Ectodermal cell (in vitro differentiated cells): Measurements from ENCODE around the gene DMXL1.

Experiments used
- H3K27ac ChIP-seq: 2 replicates; pipeline ENCODE4 v1.7.0; 2013; ENCODE audit warnings: mild to moderate bottlenecking, low read depth, low read length; ENCODE audit not compliant: insufficient read depth, poor library complexity, severe bottlenecking
- H3K27me3 ChIP-seq: 2 replicates; pipeline ENCODE4 v1.7.0; 2013; ENCODE audit warnings: mild to moderate bottlenecking, low read length; ENCODE audit not compliant: insufficient read depth, control insufficient read depth, poor library complexity, severe bottlenecking
- H3K36me3 ChIP-seq: one replicate; pipeline ENCODE4 v1.7.0; 2013; ENCODE audit warnings: low read length; ENCODE audit not compliant: control insufficient read depth, insufficient read depth
- H3K4me1 ChIP-seq: one replicate; pipeline ENCODE4 v1.7.0; 2013; ENCODE audit warnings: low read length; ENCODE audit not compliant: control insufficient read depth, insufficient read depth
- H3K4me3 ChIP-seq: 2 replicates; pipeline ENCODE4 v1.7.0; 2013; ENCODE audit warnings: low read depth, low read length, control low read depth; ENCODE audit not compliant: insufficient read depth
- H3K9me3 ChIP-seq: 2 replicates; pipeline ENCODE4 v1.7.0; 2013; ENCODE audit warnings: mild to moderate bottlenecking, low read length, moderate library complexity; ENCODE audit not compliant: control insufficient read depth
- WGBS, 2 experiments: methylation state at CpG; one replicate each; pipeline ENCODE4 v1.1.7; 2013; ENCODE audit warnings: missing lambda C conversion rate in 2 of 2; 5-methylcytosine and 5-hydroxymethylcytosine counted together

DMXL1 gene

DNA sequence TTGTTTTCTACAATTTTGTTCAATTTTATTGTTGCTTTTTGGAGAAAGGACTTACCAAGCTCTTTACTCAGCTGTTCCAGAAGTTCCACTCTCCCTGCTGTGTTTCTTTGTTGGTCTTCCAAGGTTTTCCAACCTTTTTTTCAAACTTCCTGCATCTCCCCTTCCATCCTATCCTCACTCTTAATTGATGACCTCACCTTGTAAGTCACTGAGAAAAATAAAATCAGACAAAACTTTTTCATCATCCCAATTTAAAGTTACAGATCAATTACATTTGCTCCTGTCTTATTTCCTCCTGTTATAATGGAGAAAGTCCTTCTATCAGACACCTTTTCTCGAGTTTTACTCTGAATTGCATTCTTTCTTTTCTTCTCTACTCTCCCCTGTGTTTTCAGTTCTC lies 121.1 kb downstream of the DMXL1 start:
- Histone ChIP-seq H3K36me3 (no peaks in the 10 kb centered on the region), H3K4me1 (no peaks in the 10 kb centered on the region), H3K27ac (no peak overlapping the region), H3K9me3 (no peaks in the 10 kb centered on the region), H3K27me3 (no peaks in the 10 kb centered on the region), H3K4me3 (no peak overlapping the region)
- WGBS, 2 experiments = 86 to 88% methylated on average over 1 of the region's 1 CpG

DNA sequence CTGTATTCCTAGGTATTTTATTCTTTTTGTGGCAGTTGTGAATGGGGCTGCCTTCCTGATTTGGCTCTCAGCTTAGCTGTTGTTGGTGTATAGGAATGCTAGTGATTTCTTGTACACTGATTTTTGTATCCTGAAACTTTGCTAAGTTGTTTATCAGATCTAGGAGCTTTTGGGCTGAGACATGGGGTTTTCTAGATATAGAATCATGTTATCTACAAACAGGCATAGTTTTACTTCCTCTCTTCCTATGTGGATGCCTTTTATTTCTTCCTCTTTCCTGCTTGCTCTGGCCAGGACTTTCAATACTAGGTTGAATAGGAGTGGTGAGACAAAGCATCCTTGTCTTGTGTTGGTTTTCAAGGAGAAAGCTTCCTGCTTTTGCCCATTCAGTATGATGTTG lies 129.9 kb downstream of the DMXL1 start:
- Histone ChIP-seq H3K27ac (no peak overlapping the region), H3K36me3 (peaks cover 3% of the 10 kb centered on the region)

DNA sequence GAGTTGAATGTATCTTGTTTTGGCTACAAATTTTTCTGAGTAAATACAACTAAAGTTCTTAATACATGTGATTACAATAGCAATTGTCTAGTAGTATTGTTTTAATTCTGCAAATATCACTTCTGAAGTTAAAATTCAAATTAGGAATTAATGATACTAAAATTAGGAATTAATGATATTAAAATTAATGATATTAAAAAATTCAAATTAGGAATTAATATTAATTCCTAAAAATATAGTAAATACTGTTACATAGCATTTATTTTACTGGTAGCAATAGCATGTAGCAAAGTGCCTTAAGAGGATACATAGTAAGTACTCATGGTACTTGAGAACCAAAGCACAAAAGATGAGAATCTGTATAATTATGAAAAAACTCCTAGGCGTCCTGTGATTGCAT lies 136.2 kb downstream of the DMXL1 start:
- Histone ChIP-seq H3K4me3 (no peak overlapping the region), H3K36me3 (no peaks in the 10 kb centered on the region), H3K9me3 (no peaks in the 10 kb centered on the region), H3K4me1 (no peaks in the 10 kb centered on the region), H3K27ac (no peak overlapping the region), H3K27me3 (no peaks in the 10 kb centered on the region)
- WGBS, 2 experiments = 80% methylated on average over 1 of the region's 1 CpG; no CpG with 5 or more reads in 1 of the 2 experiments

More for the DNA sequence above, 129.9 kb downstream of the DMXL1 start:
- Histone ChIP-seq H3K27me3 (no peaks in the 10 kb centered on the region), H3K9me3 (no peaks in the 10 kb centered on the region), H3K4me3 (no peak overlapping the region), H3K4me1 (no peaks in the 10 kb centered on the region)

DNA sequence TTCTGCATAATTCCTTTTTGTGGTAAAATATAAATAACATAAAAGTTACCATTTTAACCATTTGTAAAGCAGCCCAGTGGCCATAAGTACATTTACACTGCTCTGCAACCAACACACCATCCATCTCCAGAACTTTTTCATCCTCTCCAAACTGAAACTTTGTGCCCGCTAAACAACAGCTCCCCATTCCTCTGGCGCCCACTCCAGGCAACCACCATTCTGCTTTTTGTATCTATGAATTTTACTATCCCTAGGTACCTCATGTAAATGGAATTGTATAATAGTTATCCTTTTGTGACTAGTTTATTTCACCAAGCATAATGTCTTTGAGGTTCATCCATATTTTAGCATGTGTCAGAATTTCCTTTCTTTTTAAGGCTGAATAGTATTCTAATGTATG lies 141.1 kb downstream of the DMXL1 start:
- no peaks in the 10 kb centered on the region for H3K4me1 ChIP-seq
- no peaks in the 10 kb centered on the region for H3K9me3 ChIP-seq
- no peak overlapping the region for H3K4me3 ChIP-seq
- no peak overlapping the region for H3K27ac ChIP-seq
- WGBS, 2 experiments = 86 to 98% methylated on average over 2 of the region's 2 CpGs
- H3K36me3 ChIP-seq = no peaks in the 10 kb centered on the region
- H3K27me3 ChIP-seq = no peaks in the 10 kb centered on the region

DNA sequence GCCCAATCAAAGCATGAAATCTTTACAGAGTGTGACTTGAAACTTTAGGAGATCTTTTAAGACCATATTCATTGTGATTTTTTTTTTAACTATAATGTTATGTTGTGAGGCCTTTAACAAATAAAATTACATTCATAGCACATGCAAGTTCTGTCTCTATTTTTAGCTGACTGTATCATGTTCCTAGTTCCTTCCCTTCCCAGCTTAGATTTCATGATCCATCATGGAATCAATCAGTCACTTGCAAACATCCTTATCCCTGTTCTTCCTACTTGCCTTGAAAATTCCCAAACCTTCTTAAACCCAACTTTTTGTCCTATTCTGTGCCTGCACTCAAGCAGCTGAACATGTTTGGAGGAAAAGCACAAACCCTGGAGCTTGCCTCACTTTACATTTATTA lies 141.8 kb downstream of the DMXL1 start:
- H3K27me3 ChIP-seq = no peaks in the 10 kb centered on the region
- H3K36me3 ChIP-seq = no peaks in the 10 kb centered on the region
- no peak overlapping the region for H3K27ac ChIP-seq
- no peak overlapping the region for H3K4me3 ChIP-seq
- no peaks in the 10 kb centered on the region for H3K9me3 ChIP-seq
- H3K4me1 ChIP-seq = no peaks in the 10 kb centered on the region

DNA sequence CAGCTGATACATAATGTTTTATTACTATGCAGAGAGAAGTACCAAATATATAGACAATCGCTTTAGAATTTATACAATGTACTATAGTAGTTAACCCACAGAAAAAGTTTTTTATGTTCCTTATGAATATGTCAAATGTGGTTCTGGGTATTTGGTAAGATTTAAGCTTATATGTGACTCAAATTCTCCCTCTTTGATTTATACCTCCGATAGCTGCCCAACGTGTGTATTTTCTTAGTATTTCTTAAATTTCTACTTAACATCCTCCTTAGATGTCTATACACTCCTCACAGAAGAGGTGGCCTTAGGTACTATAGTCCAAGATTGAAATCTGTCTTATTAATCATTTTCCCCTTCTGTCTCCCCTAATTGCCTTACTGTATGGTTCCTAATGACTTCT lies 146.3 kb downstream of the DMXL1 start:
- Histone ChIP-seq H3K4me1 (no peaks in the 10 kb centered on the region), H3K9me3 (no peaks in the 10 kb centered on the region), H3K36me3 (no peaks in the 10 kb centered on the region), H3K27ac (no peak overlapping the region), H3K4me3 (no peak overlapping the region), H3K27me3 (no peaks in the 10 kb centered on the region)
- 94 to 100% methylated on average over 2 to 3 of the region's 3 CpGs for WGBS, 2 experiments

DNA sequence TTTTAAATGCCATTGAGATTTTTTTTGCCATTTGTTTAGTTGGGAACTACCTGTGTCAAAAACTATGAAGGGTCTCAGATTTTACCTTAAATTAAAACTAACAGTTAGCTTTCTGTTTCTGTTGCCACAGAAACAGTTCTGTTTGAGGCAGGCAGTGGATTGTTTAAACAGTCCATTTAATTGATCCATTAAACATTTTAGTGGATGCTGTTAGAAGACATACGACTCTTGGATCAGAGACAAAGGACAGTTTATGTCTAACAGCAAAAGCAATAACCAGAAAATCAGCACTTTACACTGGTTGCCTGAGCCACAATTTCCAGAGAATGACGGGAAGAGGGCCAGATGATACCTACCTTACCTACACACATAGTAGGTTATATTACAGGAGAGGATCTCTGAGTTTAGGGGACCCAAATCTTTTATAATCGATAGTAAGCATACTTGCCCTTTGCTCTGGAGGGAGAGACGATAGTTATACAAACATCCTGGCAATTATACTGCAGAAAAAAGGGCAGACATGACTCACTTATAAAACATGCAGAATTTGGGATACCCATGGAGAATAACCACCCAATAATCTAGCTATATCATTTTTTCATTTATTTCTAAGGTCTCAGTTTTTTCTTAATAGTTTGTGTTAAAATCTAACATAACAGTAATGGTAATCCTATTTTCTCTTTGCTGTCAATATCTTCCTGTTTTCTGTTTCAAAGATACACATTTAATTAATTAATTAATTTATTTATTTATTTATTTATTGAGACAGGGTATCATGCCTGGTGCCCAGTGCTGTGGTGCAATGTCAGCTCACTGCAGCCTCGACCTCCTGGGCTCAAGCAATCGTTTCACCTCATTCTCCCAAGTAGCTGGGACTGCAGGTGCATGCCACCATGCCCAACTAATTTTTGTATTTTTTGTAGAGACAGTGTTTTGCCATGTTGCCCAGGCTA lies 148.2 kb downstream of the DMXL1 start:
- Histone ChIP-seq H3K36me3 (no peaks in the 10 kb centered on the region), H3K9me3 (no peaks in the 10 kb centered on the region), H3K27me3 (no peaks in the 10 kb centered on the region), H3K27ac (no peak overlapping the region), H3K4me1 (no peaks in the 10 kb centered on the region), H3K4me3 (no peak overlapping the region)
- whole genome bisulfite sequencing, 2 experiments = 90 to 93% methylated on average over 6 of the region's 6 CpGs

DNA sequence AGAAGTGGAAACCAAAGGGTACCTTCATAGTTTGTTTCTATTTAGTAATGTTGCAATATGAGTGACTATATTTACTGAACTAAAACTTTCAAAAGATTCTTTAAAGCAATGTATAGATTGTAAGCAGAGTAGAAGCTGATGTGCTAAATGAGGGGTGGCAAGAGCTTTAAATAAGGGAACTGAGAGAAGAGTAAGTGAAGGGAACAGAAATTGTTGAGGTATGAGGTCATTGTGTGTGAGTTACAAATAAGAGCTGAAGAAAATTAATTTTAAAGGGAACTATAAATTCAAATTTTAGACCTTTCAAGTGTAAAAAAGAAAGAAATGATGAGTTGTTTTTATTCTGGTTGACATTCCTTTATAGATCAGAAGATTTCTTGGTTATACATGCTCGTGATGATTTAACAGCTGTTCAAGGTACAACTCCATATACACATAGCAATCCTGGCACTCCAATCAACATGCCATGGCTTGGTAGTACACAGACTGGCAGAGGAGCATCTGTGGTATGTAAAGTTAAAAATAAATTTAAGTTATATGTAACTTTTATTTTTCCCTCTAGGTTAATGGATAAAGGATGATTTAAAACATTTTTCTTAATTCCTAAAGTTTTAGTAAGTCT lies 149.8 kb downstream of the DMXL1 start:
- Histone ChIP-seq H3K4me1 (no peaks in the 10 kb centered on the region), H3K27ac (no peak overlapping the region), H3K9me3 (no peaks in the 10 kb centered on the region), H3K27me3 (no peaks in the 10 kb centered on the region), H3K36me3 (no peaks in the 10 kb centered on the region), H3K4me3 (no peak overlapping the region)
- WGBS, 2 experiments = 100% methylated on average over 1 of the region's 1 CpG; no CpG with 5 or more reads in 1 of the 2 experiments

DNA sequence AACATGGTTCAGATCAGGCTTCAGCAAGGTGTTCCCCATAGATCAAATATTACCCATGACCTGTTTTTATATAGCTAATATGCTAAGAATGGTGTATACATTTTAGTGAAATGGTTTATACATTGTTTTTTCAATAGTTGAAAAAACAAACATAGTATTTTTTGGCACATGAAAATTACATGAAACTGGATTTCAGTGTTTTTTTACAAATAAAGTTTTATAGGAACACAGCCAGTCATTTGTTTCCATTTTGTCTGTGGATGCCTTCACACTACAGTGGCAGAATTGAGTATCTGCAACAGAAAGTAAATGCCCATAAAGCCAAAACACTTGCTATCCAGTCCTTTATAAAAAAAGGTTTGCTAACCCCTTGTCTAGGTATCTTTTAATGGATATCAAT lies 150.4 kb downstream of the DMXL1 start:
- H3K36me3 ChIP-seq = no peaks in the 10 kb centered on the region
- no peak overlapping the region for H3K4me3 ChIP-seq
- no peak overlapping the region for H3K27ac ChIP-seq
- H3K9me3 ChIP-seq = no peaks in the 10 kb centered on the region
- H3K4me1 ChIP-seq = no peaks in the 10 kb centered on the region
- H3K27me3 ChIP-seq = no peaks in the 10 kb centered on the region

DNA sequence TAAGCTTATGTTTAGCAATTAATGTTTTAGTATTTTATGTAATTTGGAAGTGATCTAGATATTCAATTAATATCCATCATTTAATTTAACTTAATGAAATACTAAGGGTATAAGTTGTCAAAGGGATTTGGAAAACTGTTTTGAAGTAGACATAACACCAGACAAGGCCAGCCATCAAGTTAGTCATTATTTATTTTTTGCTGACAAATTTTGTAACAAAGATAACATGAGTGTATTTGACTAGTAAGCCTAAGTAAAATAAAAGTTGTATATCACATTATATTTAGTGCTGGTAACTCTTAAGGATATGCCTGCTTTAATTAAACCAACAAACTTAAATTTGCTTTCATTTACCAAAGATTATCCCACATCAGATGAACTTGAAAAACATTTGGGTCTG lies 159.1 kb downstream of the DMXL1 start:
- no peaks in the 10 kb centered on the region for H3K9me3 ChIP-seq
- no peaks in the 10 kb centered on the region for H3K36me3 ChIP-seq
- H3K27ac ChIP-seq = no peak overlapping the region
- no peaks in the 10 kb centered on the region for H3K4me1 ChIP-seq
- H3K4me3 ChIP-seq = no peak overlapping the region
- H3K27me3 ChIP-seq = no peaks in the 10 kb centered on the region
